Esophagus squamous epithelium (tissue), 5 donors: Measurements from ENCODE around the gene TBC1D2. TPM values are rescaled to one million over a fixed set of nuclear protein-coding genes. Genes with fewer than 3 reads are reported as not detected.
"Not testable (repeated sequence)": the region's sequence is repeated elsewhere in the genome, so short reads cannot be mapped to it uniquely, and the experiment has no call there.

Experiments used
- DNase-seq: peaks from one replicate; lab custom pipeline; 2025; lab: John Stamatoyannopoulos, UW
- H3K27ac ChIP-seq, 4 donors: fragments of 200-600 bp; sonication (generic); one replicate each; pipeline ENCODE4 v1.5.1; 2016 to 2019; ENCODE audit warnings: mild to moderate bottlenecking in 1 of 4
- H3K27me3 ChIP-seq, 4 donors: fragments of 200-600 bp; sonication (generic); 1 replicate in 3 of 4; 2 replicates in 1 of 4; pipeline versions ENCODE4 v1.5.1 to v1.6.0; 2017 to 2021; ENCODE audit warnings: antibody characterized with exemption in 1 of 4
- H3K36me3 ChIP-seq, 3 donors: fragments of 200-600 bp; sonication (generic); one replicate each; pipeline ENCODE4 v1.5.1; 2016 to 2019
- H3K4me1 ChIP-seq, 3 donors: fragments of 200-600 bp; sonication (generic); one replicate each; pipeline ENCODE4 v1.5.1; 2017 to 2019
- H3K4me3 ChIP-seq, 4 donors: fragments of 200-600 bp; sonication (generic); 1 replicate in 3 of 4; 2 replicates in 1 of 4; pipeline ENCODE4 v1.5.1; 2016 to 2019; ENCODE audit warnings: mild to moderate bottlenecking in 2 of 4, moderate library complexity in 1 of 4
- H3K9me3 ChIP-seq, 3 donors: fragments of 200-600 bp; sonication (generic); one replicate each; pipeline ENCODE4 v1.5.1; 2016 to 2019
- POLR2A ChIP-seq, 4 donors: fragments of 450-650 bp; IDR thresholded peaks; one replicate each; pipeline ENCODE4 v1.6.1; 2017; ENCODE audit warnings: antibody characterized with exemption in 4 of 4, mild to moderate bottlenecking in 4 of 4, moderate library complexity in 3 of 4
- WGBS, 2 donors: methylation state at CpG; one replicate each; pipeline ENCODE4 v1.1.5; 2018; 5-methylcytosine and 5-hydroxymethylcytosine counted together
- intact Hi-C: fragments of 100-400 bp; cut with DNase I; formaldehyde crosslinking; loops from one replicate; pipeline ENCODE4 v1.15.0; 2022
- total RNA-seq, 4 donors: library from RNA; depleted of rRNA; stranded (reverse); fragments of >200 nt; gene quantifications; one replicate each; pipeline ENCODE4 v1.1.0, GENCODE V29; 2016
- TF ChIP-seq, protein P1 (sequence below), 6 experiments: fragments of 450-650 bp in 4 of 6; fragments of 200-600 bp in 2 of 6; sonication (generic) in 2 of 6; IDR thresholded peaks; one replicate each; pipeline ENCODE4 v1.5.1; 2016 to 2019; ENCODE audit warnings: antibody characterized with exemption in 6 of 6, mild to moderate bottlenecking in 4 of 6, moderate library complexity in 4 of 6
- donor health status: DM: yes; HTN: yes; CAD: no.

TBC1D2 gene
- total RNA-seq, 4 donors from 2014 or later, result 39.3 to 52.9 (median 49.0) TPM

DNA sequence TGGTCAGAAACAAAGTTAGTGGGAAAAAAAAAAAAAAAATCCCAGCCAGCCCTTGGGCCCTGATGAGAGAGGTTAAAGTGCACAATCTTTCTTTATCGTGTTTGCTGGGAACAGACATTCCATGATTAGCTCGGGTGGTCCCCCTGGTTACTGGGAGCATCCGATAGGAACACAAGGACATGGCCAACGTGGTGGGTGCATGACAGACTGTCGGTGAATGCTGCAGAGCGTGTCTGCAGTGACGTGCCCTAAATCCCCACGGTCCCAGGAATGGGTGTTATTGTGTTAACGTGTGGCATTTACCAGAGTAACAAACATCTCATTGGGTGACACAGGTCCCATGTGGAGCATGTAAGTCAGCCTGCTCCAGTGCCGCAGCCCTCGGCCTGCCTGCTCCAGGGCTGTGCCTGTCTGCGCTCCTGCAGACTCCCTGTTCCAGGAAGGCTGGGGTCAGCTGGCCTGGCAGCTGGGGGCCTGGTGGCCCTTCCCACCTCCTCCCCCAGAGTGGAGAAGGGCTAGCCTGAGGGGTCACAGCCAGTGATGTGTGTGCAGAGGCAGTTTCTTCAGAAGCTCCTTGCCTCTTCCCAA is 34.3 kb upstream of the TBC1D2 start:
- Histone ChIP-seq H3K4me1 (no peaks in the 10 kb centered on the region), H3K27me3 (peaks cover 0 to 9% (median 0%) of the 10 kb centered on the region in 4 donors), H3K27ac (no peak overlapping the region), H3K4me3 (no peak overlapping the region), H3K9me3 (no peaks in the 10 kb centered on the region), H3K36me3 (no peaks in the 10 kb centered on the region)
- no peak for TF ChIP-seq POLR2A (IDR thresholded peaks at IDR 0.05)
- TF ChIP-seq, protein P1, sequence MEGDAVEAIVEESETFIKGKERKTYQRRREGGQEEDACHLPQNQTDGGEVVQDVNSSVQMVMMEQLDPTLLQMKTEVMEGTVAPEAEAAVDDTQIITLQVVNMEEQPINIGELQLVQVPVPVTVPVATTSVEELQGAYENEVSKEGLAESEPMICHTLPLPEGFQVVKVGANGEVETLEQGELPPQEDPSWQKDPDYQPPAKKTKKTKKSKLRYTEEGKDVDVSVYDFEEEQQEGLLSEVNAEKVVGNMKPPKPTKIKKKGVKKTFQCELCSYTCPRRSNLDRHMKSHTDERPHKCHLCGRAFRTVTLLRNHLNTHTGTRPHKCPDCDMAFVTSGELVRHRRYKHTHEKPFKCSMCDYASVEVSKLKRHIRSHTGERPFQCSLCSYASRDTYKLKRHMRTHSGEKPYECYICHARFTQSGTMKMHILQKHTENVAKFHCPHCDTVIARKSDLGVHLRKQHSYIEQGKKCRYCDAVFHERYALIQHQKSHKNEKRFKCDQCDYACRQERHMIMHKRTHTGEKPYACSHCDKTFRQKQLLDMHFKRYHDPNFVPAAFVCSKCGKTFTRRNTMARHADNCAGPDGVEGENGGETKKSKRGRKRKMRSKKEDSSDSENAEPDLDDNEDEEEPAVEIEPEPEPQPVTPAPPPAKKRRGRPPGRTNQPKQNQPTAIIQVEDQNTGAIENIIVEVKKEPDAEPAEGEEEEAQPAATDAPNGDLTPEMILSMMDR (IDR thresholded peaks at IDR 0.05), result no peak
- DNase-seq, result no peak
- 75 to 78% methylated on average over 7 of the region's 12 CpGs for WGBS, 2 donors
- intact Hi-C loops, result no loop called here

DNA sequence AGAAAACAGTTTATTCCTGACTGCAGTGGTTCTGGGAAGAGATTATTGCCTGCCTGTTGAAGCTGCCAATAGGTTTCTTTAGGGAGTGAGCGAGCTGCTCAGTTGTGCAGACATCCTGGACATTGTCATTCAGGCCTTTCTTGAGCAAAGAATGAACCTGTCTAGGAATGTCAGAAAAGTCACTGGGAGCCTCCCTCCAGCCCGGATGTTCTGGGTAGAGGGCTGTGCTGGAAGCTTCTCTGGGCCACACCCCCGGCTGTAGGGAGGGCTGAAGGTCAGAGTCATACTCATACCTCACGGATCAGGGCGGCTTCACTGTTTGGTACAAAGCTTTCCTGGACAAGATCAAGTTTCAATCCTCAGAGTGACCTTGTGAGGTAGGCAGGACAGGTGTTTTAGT is 33.4 kb upstream of the TBC1D2 start:
- Histone ChIP-seq H3K27ac (no peak overlapping the region), H3K4me1 (no peaks in the 10 kb centered on the region), H3K27me3 (peaks cover 0 to 12% (median 0%) of the 10 kb centered on the region in 4 donors), H3K36me3 (no peaks in the 10 kb centered on the region), H3K9me3 (no peaks in the 10 kb centered on the region), H3K4me3 (no peak overlapping the region)
- intact Hi-C loops, result no loop called here
- DNase-seq, result no peak
- WGBS, 2 donors, result 66% methylated on average over 4 of the region's 5 CpGs; no CpG with 5 or more reads in 1 of the 2 donors
- TF ChIP-seq POLR2A (IDR thresholded peaks at IDR 0.05), result no peak
- TF ChIP-seq, protein P1 (IDR thresholded peaks at IDR 0.05), result no peak

DNA sequence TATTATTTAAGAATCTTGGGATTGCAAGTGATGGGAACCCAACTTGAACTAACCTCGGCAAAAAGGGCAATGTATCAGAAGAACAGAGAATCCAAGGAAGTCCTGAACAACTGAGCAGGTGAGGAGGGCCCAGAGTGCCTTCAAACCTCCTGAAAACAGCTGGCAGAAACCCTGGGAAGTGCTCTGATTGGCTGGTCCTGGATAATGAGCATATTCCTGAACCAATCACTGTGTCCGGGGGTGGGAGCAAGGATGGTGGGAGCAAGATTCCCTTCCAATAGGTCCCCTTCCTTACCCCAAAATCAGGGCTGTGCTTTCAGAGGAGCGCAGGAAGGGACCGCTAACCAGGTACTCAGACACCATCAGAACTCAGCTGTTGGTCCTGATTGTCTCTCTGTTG is 31.9 kb upstream of the TBC1D2 start:
- no peak for DNase-seq
- H3K4me3 ChIP-seq, result no peak overlapping the region
- no peaks in the 10 kb centered on the region for H3K36me3 ChIP-seq
- H3K27me3 ChIP-seq, result peaks cover 0 to 16% (median 0%) of the 10 kb centered on the region in 4 donors
- H3K27ac ChIP-seq, result no peak overlapping the region
- TF ChIP-seq, protein P1 (IDR thresholded peaks at IDR 0.05), result no peak
- no peak for TF ChIP-seq POLR2A (IDR thresholded peaks at IDR 0.05)
- no peaks in the 10 kb centered on the region for H3K9me3 ChIP-seq
- WGBS, 2 donors, result 83 to 93% methylated on average over 1 to 4 of the region's 4 CpGs
- intact Hi-C loops, result no loop called here
- no peaks in the 10 kb centered on the region for H3K4me1 ChIP-seq

DNA sequence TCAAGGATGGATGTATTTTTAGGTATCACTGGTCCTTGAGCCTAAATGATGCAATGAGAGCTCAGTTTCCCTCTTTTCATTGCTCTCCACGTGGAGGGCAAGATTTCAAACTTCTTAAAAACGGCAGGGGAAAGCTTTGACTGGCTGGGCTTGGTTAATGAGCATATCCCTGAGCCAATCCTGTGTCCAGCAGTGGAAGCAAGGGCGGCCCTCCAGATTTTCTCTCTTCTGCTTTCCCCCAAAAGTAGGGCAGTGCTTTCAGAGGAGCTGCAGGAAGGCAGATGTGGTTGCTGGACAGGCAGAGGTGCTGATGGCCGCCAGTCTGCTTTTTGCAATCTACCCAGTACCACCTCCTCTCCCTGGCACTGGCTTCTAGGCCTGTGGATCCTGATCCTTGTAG is 30.0 kb upstream of the TBC1D2 start:
- H3K4me3 ChIP-seq, result no peak overlapping the region
- no peaks in the 10 kb centered on the region for H3K36me3 ChIP-seq
- H3K9me3 ChIP-seq, result no peaks in the 10 kb centered on the region
- DNase-seq, result no peak
- peaks cover 0 to 23% (median 0%) of the 10 kb centered on the region in 4 donors for H3K27me3 ChIP-seq
- WGBS, 2 donors, result 66 to 71% methylated on average over 4 of the region's 4 CpGs
- intact Hi-C loops, result no loop called here
- TF ChIP-seq, protein P1 (IDR thresholded peaks at IDR 0.05), result no peak
- no peak for TF ChIP-seq POLR2A (IDR thresholded peaks at IDR 0.05)
- H3K27ac ChIP-seq, result no peak overlapping the region
- H3K4me1 ChIP-seq, result no peaks in the 10 kb centered on the region

DNA sequence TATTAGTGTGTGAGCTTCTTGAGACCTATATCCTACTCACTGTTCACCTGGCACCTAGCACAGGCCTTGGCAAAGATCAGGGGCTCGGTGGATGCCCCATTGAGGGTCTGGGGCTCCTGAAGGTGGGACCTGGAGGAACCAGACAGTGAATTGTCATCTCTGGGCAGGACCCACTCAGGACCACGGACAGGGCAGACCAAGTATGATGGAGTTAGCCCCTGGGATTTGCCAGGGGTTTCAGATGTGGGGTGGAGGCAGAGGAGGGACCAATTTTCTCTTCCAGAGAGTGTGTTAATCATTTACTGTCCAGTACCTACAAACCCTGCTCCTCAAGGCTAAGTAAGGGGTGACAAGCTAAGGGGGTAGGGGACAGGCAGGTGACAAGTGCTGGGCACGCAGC is 29.3 kb upstream of the TBC1D2 start:
- Histone ChIP-seq H3K27ac (no peak overlapping the region), H3K4me3 (no peak overlapping the region), H3K4me1 (no peaks in the 10 kb centered on the region), H3K36me3 (no peaks in the 10 kb centered on the region), H3K9me3 (no peaks in the 10 kb centered on the region), H3K27me3 (peaks cover 0 to 30% (median 0%) of the 10 kb centered on the region in 4 donors)
- 50 to 68% methylated on average over 1 to 3 of the region's 3 CpGs for WGBS, 2 donors
- DNase-seq, result no peak
- intact Hi-C loops, result no loop called here
- TF ChIP-seq POLR2A (IDR thresholded peaks at IDR 0.05), result no peak
- TF ChIP-seq, protein P1 (IDR thresholded peaks at IDR 0.05), result no peak

DNA sequence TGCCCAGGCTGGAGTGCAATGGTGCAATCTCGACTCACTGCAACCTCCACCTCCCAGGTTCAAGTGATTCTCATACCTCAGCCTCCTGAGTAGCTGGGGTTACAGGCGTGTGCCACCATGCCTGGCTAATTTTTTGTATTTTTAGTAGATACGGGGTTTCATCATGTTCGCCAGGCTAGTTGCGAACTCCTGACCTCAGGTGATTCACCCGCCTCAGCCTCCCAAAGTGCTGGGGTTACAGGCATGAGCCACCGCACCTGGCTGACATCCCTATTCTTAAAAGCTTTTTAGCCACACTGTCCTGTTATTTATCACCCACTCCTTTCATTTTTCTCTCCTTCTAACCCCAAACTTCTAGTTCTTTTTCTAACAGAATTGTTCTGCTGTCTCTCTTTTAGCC is 27.7 kb upstream of the TBC1D2 start:
- intact Hi-C loops, H3K9me3 ChIP-seq, H3K4me3 ChIP-seq, H3K36me3 ChIP-seq, DNase-seq, H3K27ac ChIP-seq, H3K4me1 ChIP-seq: not testable (repeated sequence)
- peaks cover 0 to 46% (median 0%) of the 10 kb centered on the region in 4 donors for H3K27me3 ChIP-seq
- 42 to 56% methylated on average over 7 of the region's 7 CpGs for WGBS, 2 donors
